Cardiac muscle cell (in vitro differentiated cells and primary cell): Measurements from ENCODE around the gene YPEL2. TPM values are rescaled to one million over a fixed set of nuclear protein-coding genes. Genes with fewer than 3 reads are reported as not detected.

ENCODE experiments used
- DNase-seq, 2 donors: peaks; one replicate each; pipeline versions ENCODE4 v3.0.0 to v3.0.0-alpha.2; 2010 to 2017; ENCODE audit warnings: low read depth in 1 of 2, low spot score in 1 of 2
- H3K27ac ChIP-seq: fragments of 200-600 bp; sonication (generic); 2 replicates; pipeline ENCODE4 v1.5.1; 2016
- H3K27me3 ChIP-seq: fragments of 200-600 bp; sonication (generic); 2 replicates; pipeline ENCODE4 v1.6.0; 2016; ENCODE audit warnings: control low read depth
- H3K36me3 ChIP-seq: fragments of 200-600 bp; sonication (generic); 2 replicates; pipeline ENCODE4 v1.5.1; 2016; ENCODE audit warnings: control low read depth
- H3K4me1 ChIP-seq: fragments of 200-600 bp; sonication (generic); 2 replicates; pipeline ENCODE4 v1.8.1; 2017; ENCODE audit warnings: low read depth, mild to moderate bottlenecking, mixed run types
- H3K4me3 ChIP-seq: fragments of 200-600 bp; sonication (generic); 2 replicates; pipeline ENCODE4 v1.5.1; 2016; ENCODE audit warnings: mild to moderate bottlenecking
- H3K9me3 ChIP-seq: fragments of 200-600 bp; sonication (generic); 2 replicates; pipeline ENCODE4 v1.5.1; 2017; ENCODE audit warnings: low read depth, mild to moderate bottlenecking, control low read depth
- polyA plus RNA-seq: library from polyadenylated mRNA; unstranded; fragments of >200 nt; fragmentation: Nextera tagmentation; extraction: Ambion mirVana; gene quantifications from 2 replicates; pipeline ENCODE4 v1.2.1, GENCODE V29; 2016
- total RNA-seq: library from RNA; depleted of rRNA; stranded (reverse); fragments of >200 nt; gene quantifications from 2 replicates; pipeline ENCODE4 v1.2.3, GENCODE V29; 2016
- TF ChIP-seq, protein P1 (sequence below): IDR thresholded peaks from 2 replicates; pipeline ENCODE4 v1.5.1; 2012; ENCODE audit warnings: low read depth, mild to moderate bottlenecking, low read length

The YPEL2 gene
- total and polyA plus RNA-seq, 2 experiments from 2014 or later: 79.3 to 80.7 TPM

GRCh38 chr17:59375857-59376256 is 44.4 kb downstream of the YPEL2 start:
- peaks cover 51% of the 10 kb centered on the region for H3K4me1 ChIP-seq
- no peaks in the 10 kb centered on the region for H3K36me3 ChIP-seq
- TF ChIP-seq, protein P1, sequence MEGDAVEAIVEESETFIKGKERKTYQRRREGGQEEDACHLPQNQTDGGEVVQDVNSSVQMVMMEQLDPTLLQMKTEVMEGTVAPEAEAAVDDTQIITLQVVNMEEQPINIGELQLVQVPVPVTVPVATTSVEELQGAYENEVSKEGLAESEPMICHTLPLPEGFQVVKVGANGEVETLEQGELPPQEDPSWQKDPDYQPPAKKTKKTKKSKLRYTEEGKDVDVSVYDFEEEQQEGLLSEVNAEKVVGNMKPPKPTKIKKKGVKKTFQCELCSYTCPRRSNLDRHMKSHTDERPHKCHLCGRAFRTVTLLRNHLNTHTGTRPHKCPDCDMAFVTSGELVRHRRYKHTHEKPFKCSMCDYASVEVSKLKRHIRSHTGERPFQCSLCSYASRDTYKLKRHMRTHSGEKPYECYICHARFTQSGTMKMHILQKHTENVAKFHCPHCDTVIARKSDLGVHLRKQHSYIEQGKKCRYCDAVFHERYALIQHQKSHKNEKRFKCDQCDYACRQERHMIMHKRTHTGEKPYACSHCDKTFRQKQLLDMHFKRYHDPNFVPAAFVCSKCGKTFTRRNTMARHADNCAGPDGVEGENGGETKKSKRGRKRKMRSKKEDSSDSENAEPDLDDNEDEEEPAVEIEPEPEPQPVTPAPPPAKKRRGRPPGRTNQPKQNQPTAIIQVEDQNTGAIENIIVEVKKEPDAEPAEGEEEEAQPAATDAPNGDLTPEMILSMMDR: no peak
- H3K27ac ChIP-seq: no peak overlapping the region
- no peak overlapping the region for H3K4me3 ChIP-seq
- H3K9me3 ChIP-seq: no peaks in the 10 kb centered on the region
- DNase-seq: no peak
- no peaks in the 10 kb centered on the region for H3K27me3 ChIP-seq

GRCh38 chr17:59376506-59376905 is 45.1 kb downstream of the YPEL2 start:
- H3K27me3 ChIP-seq: no peaks in the 10 kb centered on the region
- no peak overlapping the region for H3K4me3 ChIP-seq
- peaks cover 50% of the 10 kb centered on the region for H3K4me1 ChIP-seq
- H3K27ac ChIP-seq: no peak overlapping the region
- no peaks in the 10 kb centered on the region for H3K36me3 ChIP-seq
- H3K9me3 ChIP-seq: no peaks in the 10 kb centered on the region
- TF ChIP-seq, protein P1: no peak
- DNase-seq: no peak

- Histone ChIP-seq H3K27ac (peak overlapping the region; percentile 22), H3K27me3 (no peaks in the 10 kb centered on the region), H3K9me3 (no peaks in the 10 kb centered on the region), H3K4me3 (no peak overlapping the region), H3K4me1 (peaks cover 45% of the 10 kb centered on the region), H3K36me3 (no peaks in the 10 kb centered on the region)
- DNase-seq: no peak
- TF ChIP-seq, protein P1: no peak
Observed at GRCh38 chr17:59377410-59377809, 46.0 kb downstream of the YPEL2 start.

- peak overlapping the region; percentile 34 for H3K27ac ChIP-seq
- no peaks in the 10 kb centered on the region for H3K9me3 ChIP-seq
- peak in 1 of 2 donors; percentile 83 for DNase-seq
- H3K4me1 ChIP-seq: peaks cover 32% of the 10 kb centered on the region
- TF ChIP-seq, protein P1: no peak
- H3K27me3 ChIP-seq: no peaks in the 10 kb centered on the region
- no peak overlapping the region for H3K4me3 ChIP-seq
- no peaks in the 10 kb centered on the region for H3K36me3 ChIP-seq
Observed at GRCh38 chr17:59378675-59379074, 47.2 kb downstream of the YPEL2 start.

- DNase-seq: no peak
Observed at GRCh38 chr17:59380474-59380873, 49.0 kb downstream of the YPEL2 start.

More at GRCh38 chr17:59380474-59380873, 49.0 kb downstream of the YPEL2 start:
- Histone ChIP-seq H3K27ac (peak overlapping the region; percentile 75), H3K36me3 (no peaks in the 10 kb centered on the region), H3K27me3 (no peaks in the 10 kb centered on the region), H3K9me3 (no peaks in the 10 kb centered on the region), H3K4me1 (peaks cover 31% of the 10 kb centered on the region), H3K4me3 (no peak overlapping the region)
- TF ChIP-seq, protein P1: no peak
